H9 (cell line): ENCODE measurements around the gene MEGF8. TPM values are rescaled to one million over a fixed set of nuclear protein-coding genes. Genes with fewer than 3 reads are reported as not detected.

Experiments used
- DNase-seq: peaks from one replicate; pipeline ENCODE4 v3.0.0-alpha.2; 2017
- H2AFZ ChIP-seq: one replicate; pipeline ENCODE4 v1.6.1; 2013; ENCODE audit warnings: mild to moderate bottlenecking, low read length, control low read depth, moderate library complexity
- H2AK5ac ChIP-seq: 2 replicates; pipeline ENCODE4 v1.6.1; 2013; ENCODE audit warnings: low read length, control low read depth, mixed read lengths; ENCODE audit not compliant: insufficient read length
- H2BK120ac ChIP-seq: one replicate; pipeline ENCODE4 v1.6.1; 2013; ENCODE audit warnings: low read depth, mild to moderate bottlenecking, low read length, control low read depth, inconsistent platforms; ENCODE audit not compliant: poor library complexity, severe bottlenecking
- H2BK12ac ChIP-seq: 2 replicates; pipeline ENCODE4 v1.6.1; 2013; ENCODE audit warnings: low read length, control low read depth, mixed read lengths, low read depth; ENCODE audit not compliant: insufficient read length
- H2BK15ac ChIP-seq: 2 replicates; pipeline ENCODE4 v1.6.1; 2013; ENCODE audit warnings: low read depth, low read length, control low read depth
- H2BK20ac ChIP-seq: one replicate; pipeline ENCODE4 v1.6.1; 2013; ENCODE audit warnings: low read depth, mild to moderate bottlenecking, low read length, control low read depth, inconsistent platforms; ENCODE audit not compliant: poor library complexity, severe bottlenecking
- H2BK5ac ChIP-seq: 2 replicates; pipeline ENCODE4 v1.6.1; 2013; ENCODE audit warnings: low read length, control low read depth, mixed read lengths; ENCODE audit not compliant: insufficient read length
- H3K14ac ChIP-seq: 2 replicates; pipeline ENCODE4 v1.6.1; 2013; ENCODE audit warnings: low read length, control low read depth; ENCODE audit not compliant: insufficient read depth
- H3K18ac ChIP-seq: 2 replicates; pipeline ENCODE4 v1.6.1; 2013; ENCODE audit warnings: low read depth, mild to moderate bottlenecking, mixed read lengths, low read length, control low read depth; ENCODE audit not compliant: insufficient read length
- H3K23ac ChIP-seq: 2 replicates; pipeline ENCODE4 v1.6.1; 2013; ENCODE audit warnings: low read length, control low read depth, mixed read lengths, low read depth; ENCODE audit not compliant: insufficient read length
- H3K23me2 ChIP-seq: 2 replicates; pipeline ENCODE4 v1.6.1; 2013; ENCODE audit warnings: low read depth, mild to moderate bottlenecking, mixed read lengths, low read length, control low read depth; ENCODE audit not compliant: insufficient read length, poor library complexity, severe bottlenecking
- H3K27ac ChIP-seq: 2 replicates; pipeline ENCODE4 v1.5.1; 2013; ENCODE audit warnings: low read length, control low read depth, mixed read lengths, low read depth; ENCODE audit not compliant: insufficient read length
- H3K27me3 ChIP-seq: 2 replicates; pipeline ENCODE4 v1.6.1; 2013; ENCODE audit warnings: low read length, control low read depth, inconsistent platforms; ENCODE audit not compliant: insufficient read depth
- H3K4ac ChIP-seq: 2 replicates; pipeline ENCODE4 v1.6.1; 2013; ENCODE audit warnings: low read depth, mild to moderate bottlenecking, control low read depth, inconsistent platforms, low read length, moderate library complexity
- H3K4me1 ChIP-seq: 2 replicates; pipeline ENCODE4 v1.6.1; 2013; ENCODE audit warnings: low read length, control low read depth, inconsistent platforms; ENCODE audit not compliant: insufficient read depth
- H3K4me2 ChIP-seq: 2 replicates; pipeline ENCODE4 v1.6.1; 2013; ENCODE audit warnings: low read length, control low read depth, mixed read lengths; ENCODE audit not compliant: insufficient read length, insufficient read depth
- H3K56ac ChIP-seq: 2 replicates; pipeline ENCODE4 v1.6.1; 2013; ENCODE audit warnings: low read depth, mild to moderate bottlenecking, mixed read lengths, low read length, control low read depth; ENCODE audit not compliant: insufficient read length
- H3K79me1 ChIP-seq: 2 replicates; pipeline ENCODE4 v1.6.1; 2013; ENCODE audit warnings: low read depth, mild to moderate bottlenecking, moderate library complexity, low read length, control low read depth, inconsistent platforms; ENCODE audit not compliant: insufficient read depth, poor library complexity, severe bottlenecking
- H3K79me2 ChIP-seq: 2 replicates; pipeline ENCODE4 v1.6.1; 2013; ENCODE audit warnings: low read length, control low read depth, inconsistent platforms; ENCODE audit not compliant: insufficient read depth
- H3K9ac ChIP-seq: 2 replicates; pipeline ENCODE4 v1.6.1; 2013; ENCODE audit warnings: low read length, control low read depth, mixed read lengths; ENCODE audit not compliant: insufficient read length; ENCODE audit errors: extremely low read depth
- H3K9me3 ChIP-seq: one replicate; pipeline ENCODE4 v1.6.1; 2013; ENCODE audit warnings: low read depth, low read length, inconsistent platforms; ENCODE audit not compliant: control insufficient read depth
- H3T11ph ChIP-seq: one replicate; pipeline ENCODE4 v1.6.1; 2013; ENCODE audit warnings: mild to moderate bottlenecking, low read length, control low read depth, inconsistent platforms
- H4K20me1 ChIP-seq: one replicate; pipeline ENCODE4 v1.6.1; 2013; ENCODE audit not compliant: control insufficient read depth, insufficient read length, insufficient read depth
- H4K5ac ChIP-seq: 2 replicates; pipeline ENCODE4 v1.6.1; 2013; ENCODE audit warnings: low read depth, mild to moderate bottlenecking, mixed read lengths, low read length, control low read depth; ENCODE audit not compliant: insufficient read length
- H4K8ac ChIP-seq: replicated peaks from 2 replicates; pipeline ENCODE4 v1.6.1; 2013; ENCODE audit warnings: low read length, control low read depth, mixed read lengths, low read depth; ENCODE audit not compliant: insufficient read length
- H4K91ac ChIP-seq: 2 replicates; pipeline ENCODE4 v1.6.1; 2013; ENCODE audit warnings: low read depth, mild to moderate bottlenecking, moderate library complexity, mixed read lengths, low read length, control low read depth; ENCODE audit not compliant: insufficient read length
- H3K27ac Mint-ChIP-seq, 3 experiments: 2 replicates in 2 of 3; 3 replicates in 1 of 3; pipeline ENCODE4 v1.8.0; 2020 to 2021; ENCODE audit warnings: mixed read lengths in 3 of 3, mild to moderate bottlenecking in 1 of 3, moderate library complexity in 1 of 3
- H3K27me3 Mint-ChIP-seq: 2 replicates; pipeline ENCODE4 v1.8.0; 2021; ENCODE audit warnings: low read depth, mild to moderate bottlenecking, moderate library complexity, mixed read lengths
- H3K36me3 Mint-ChIP-seq, 3 experiments: 2 replicates in 2 of 3; 3 replicates in 1 of 3; pipeline ENCODE4 v1.8.0; 2020 to 2021; ENCODE audit warnings: low read depth in 3 of 3, mixed read lengths in 3 of 3; ENCODE audit not compliant: insufficient read depth in 1 of 3
- H3K4me1 Mint-ChIP-seq, 2 experiments: 2 replicates each; pipeline ENCODE4 v1.8.0; 2020; ENCODE audit warnings: mixed read lengths in 2 of 2
- H3K4me3 Mint-ChIP-seq, 2 experiments: 2 replicates in 1 of 2; 3 replicates in 1 of 2; pipeline ENCODE4 v1.8.0; 2020 to 2021; ENCODE audit warnings: mild to moderate bottlenecking in 2 of 2, mixed read lengths in 2 of 2, moderate library complexity in 1 of 2
- H3K9me3 Mint-ChIP-seq, 2 experiments: 2 replicates in 1 of 2; 3 replicates in 1 of 2; pipeline ENCODE4 v1.8.0; 2020; ENCODE audit warnings: mild to moderate bottlenecking in 2 of 2, mixed read lengths in 2 of 2, moderate library complexity in 1 of 2
- WGBS: extraction: QIAGEN DNeasy Blood & Tissue Kit; methylation state at CpG from one replicate; pipeline ENCODE4 v1.1.7; 2013; ENCODE audit warnings: missing lambda C conversion rate, low lambda C conversion rate, mixed read lengths; ENCODE audit not compliant: insufficient read length; ENCODE audit errors: extremely low coverage; 5-methylcytosine and 5-hydroxymethylcytosine counted together
- total RNA-seq: library from RNA; stranded (reverse); gene quantifications from 2 replicates; pipeline ENCODE4 v1.2.1, GENCODE V29; 2021
- TF ChIP-seq, protein P1 (sequence below): fragments of 200-600 bp; sonication (generic); conservative IDR thresholded peaks from 3 replicates; pipeline ENCODE4 v1.8.0; 2021; ENCODE audit warnings: antibody characterized with exemption, mild to moderate bottlenecking

Gene MEGF8
- total RNA-seq, 1 experiment from 2014 or later = 28.4 TPM

GRCh38 chr19:42388851-42389489 lies 63.5 kb downstream of the MEGF8 start:
- no peak overlapping the region for H3K9ac ChIP-seq
- no peaks in the 10 kb centered on the region for H4K20me1 ChIP-seq
- H3K23ac ChIP-seq = no peak overlapping the region
- H3K9me3 ChIP-seq = no peaks in the 10 kb centered on the region
- H3K18ac ChIP-seq = no peak overlapping the region
- peaks cover 17 to 29% of the 10 kb centered on the region in 2 experiments for H3K4me1 Mint-ChIP-seq
- no peak overlapping the region for H4K5ac ChIP-seq
- no peak overlapping the region for H2BK120ac ChIP-seq
- peaks cover 60% of the 10 kb centered on the region for H3K27me3 Mint-ChIP-seq
- no peak overlapping the region for H3K4me2 ChIP-seq
- no peak overlapping the region for H4K91ac ChIP-seq
- no peak overlapping the region for H2BK20ac ChIP-seq
- H2AK5ac ChIP-seq = no peak overlapping the region
- TF ChIP-seq, protein P1, sequence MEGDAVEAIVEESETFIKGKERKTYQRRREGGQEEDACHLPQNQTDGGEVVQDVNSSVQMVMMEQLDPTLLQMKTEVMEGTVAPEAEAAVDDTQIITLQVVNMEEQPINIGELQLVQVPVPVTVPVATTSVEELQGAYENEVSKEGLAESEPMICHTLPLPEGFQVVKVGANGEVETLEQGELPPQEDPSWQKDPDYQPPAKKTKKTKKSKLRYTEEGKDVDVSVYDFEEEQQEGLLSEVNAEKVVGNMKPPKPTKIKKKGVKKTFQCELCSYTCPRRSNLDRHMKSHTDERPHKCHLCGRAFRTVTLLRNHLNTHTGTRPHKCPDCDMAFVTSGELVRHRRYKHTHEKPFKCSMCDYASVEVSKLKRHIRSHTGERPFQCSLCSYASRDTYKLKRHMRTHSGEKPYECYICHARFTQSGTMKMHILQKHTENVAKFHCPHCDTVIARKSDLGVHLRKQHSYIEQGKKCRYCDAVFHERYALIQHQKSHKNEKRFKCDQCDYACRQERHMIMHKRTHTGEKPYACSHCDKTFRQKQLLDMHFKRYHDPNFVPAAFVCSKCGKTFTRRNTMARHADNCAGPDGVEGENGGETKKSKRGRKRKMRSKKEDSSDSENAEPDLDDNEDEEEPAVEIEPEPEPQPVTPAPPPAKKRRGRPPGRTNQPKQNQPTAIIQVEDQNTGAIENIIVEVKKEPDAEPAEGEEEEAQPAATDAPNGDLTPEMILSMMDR = no peak
- H3K36me3 Mint-ChIP-seq = no peaks in the 10 kb centered on the region; a peak in 2 of 7 replicates
- H3K9me3 Mint-ChIP-seq = peaks cover 0 to 2% of the 10 kb centered on the region in 2 experiments; a peak in 1 of 5 replicates
- no peaks in the 10 kb centered on the region for H3K23me2 ChIP-seq
- no peak overlapping the region for H2BK15ac ChIP-seq
- no peak overlapping the region for H2BK5ac ChIP-seq
- WGBS = no CpG with 5 or more reads among the region's 20 CpGs
- DNase-seq = no peak
- H3K4me3 Mint-ChIP-seq = no peak overlapping the region; a peak in 1 of 5 replicates
- no peaks in the 10 kb centered on the region for H3K79me1 ChIP-seq
- no peaks in the 10 kb centered on the region; the same call in 1 of the 2 replicates for H3K27me3 ChIP-seq
- no peak overlapping the region for H2BK12ac ChIP-seq
- no peak overlapping the region for H2AFZ ChIP-seq
- H3K79me2 ChIP-seq = no peaks in the 10 kb centered on the region
- no peak overlapping the region for H3K14ac ChIP-seq
- H3K27ac Mint-ChIP-seq = no peak overlapping the region; a peak in 1 of 7 replicates
- no peak overlapping the region for H3K56ac ChIP-seq
- no peak overlapping the region for H3K4ac ChIP-seq
- no peak overlapping the region for H3T11ph ChIP-seq
- no peak overlapping the region for H3K27ac ChIP-seq
- no peaks in the 10 kb centered on the region; the same call in 1 of the 2 replicates for H3K4me1 ChIP-seq
- H4K8ac ChIP-seq = no peak overlapping the region
